K562 (cell line): ENCODE results near the gene PSPC1.

ENCODE experiments used
- DPF2 ChIP-seq: fragments of 450-650 bp; IDR thresholded peaks from 2 replicates; pipeline ENCODE4 v1.6.1; 2016
- GABPB1 ChIP-seq: sonication (generic); formaldehyde crosslinking; IDR thresholded peaks from 2 replicates; pipeline ENCODE4 v1.8.0; 2022; ENCODE audit warnings: mild to moderate bottlenecking, missing genetic modification reagents

- TF ChIP-seq DPF2 (no peak), GABPB1 (CRISPR knock-in tag) (no peak)
Measured at GRCh38 chr13:19810996-19811881, 28.5 kb upstream of the PSPC1 start.
